ENCODE measurements around the gene AGBL2.

- TF ChIP-seq, protein P1, sequence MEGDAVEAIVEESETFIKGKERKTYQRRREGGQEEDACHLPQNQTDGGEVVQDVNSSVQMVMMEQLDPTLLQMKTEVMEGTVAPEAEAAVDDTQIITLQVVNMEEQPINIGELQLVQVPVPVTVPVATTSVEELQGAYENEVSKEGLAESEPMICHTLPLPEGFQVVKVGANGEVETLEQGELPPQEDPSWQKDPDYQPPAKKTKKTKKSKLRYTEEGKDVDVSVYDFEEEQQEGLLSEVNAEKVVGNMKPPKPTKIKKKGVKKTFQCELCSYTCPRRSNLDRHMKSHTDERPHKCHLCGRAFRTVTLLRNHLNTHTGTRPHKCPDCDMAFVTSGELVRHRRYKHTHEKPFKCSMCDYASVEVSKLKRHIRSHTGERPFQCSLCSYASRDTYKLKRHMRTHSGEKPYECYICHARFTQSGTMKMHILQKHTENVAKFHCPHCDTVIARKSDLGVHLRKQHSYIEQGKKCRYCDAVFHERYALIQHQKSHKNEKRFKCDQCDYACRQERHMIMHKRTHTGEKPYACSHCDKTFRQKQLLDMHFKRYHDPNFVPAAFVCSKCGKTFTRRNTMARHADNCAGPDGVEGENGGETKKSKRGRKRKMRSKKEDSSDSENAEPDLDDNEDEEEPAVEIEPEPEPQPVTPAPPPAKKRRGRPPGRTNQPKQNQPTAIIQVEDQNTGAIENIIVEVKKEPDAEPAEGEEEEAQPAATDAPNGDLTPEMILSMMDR (conservative IDR thresholded peaks at IDR 0.05 in 1 of 2, IDR thresholded peaks at IDR 0.05 in 1 of 2; ENCODE audit: low read depth in 1 of 2, low read length in 2 of 2), result no peak
- no peak for TF ChIP-seq EZH2 (IDR thresholded peaks at IDR 0.05; ENCODE audit: low read length, missing control alignments)
Measured at GRCh38 chr11:47646019-47646418, 69.2 kb downstream of the AGBL2 start.
